Mesodermal cell (in vitro differentiated cells): Measurements from ENCODE around the gene FHIT.

Experiments
- H3K27ac ChIP-seq: 2 replicates; pipeline ENCODE4 v1.7.0; 2013; ENCODE audit warnings: mild to moderate bottlenecking, low read depth, low read length, moderate library complexity; ENCODE audit not compliant: severe bottlenecking
- H3K36me3 ChIP-seq: 2 replicates; pipeline ENCODE4 v1.7.1; 2013; ENCODE audit warnings: mild to moderate bottlenecking, low read length, moderate library complexity; ENCODE audit not compliant: control insufficient read depth, insufficient read depth
- H3K4me1 ChIP-seq: one replicate; pipeline ENCODE4 v1.7.1; 2013; ENCODE audit warnings: mild to moderate bottlenecking, low read length; ENCODE audit not compliant: insufficient read depth, control insufficient read depth, poor library complexity, severe bottlenecking
- H3K4me3 ChIP-seq: 2 replicates; pipeline ENCODE4 v1.7.0; 2013; ENCODE audit warnings: low read length, control low read depth, mild to moderate bottlenecking; ENCODE audit not compliant: insufficient read depth, poor library complexity, severe bottlenecking; ENCODE audit errors: extremely low read depth
- H3K9me3 ChIP-seq: 2 replicates; pipeline ENCODE4 v1.7.1; 2013; ENCODE audit warnings: mild to moderate bottlenecking, low read length, moderate library complexity; ENCODE audit not compliant: control insufficient read depth
- WGBS, 2 experiments: methylation state at CpG; one replicate each; pipeline ENCODE4 v1.1.5; 2013; ENCODE audit warnings: missing lambda C conversion rate in 2 of 2; ENCODE audit not compliant: insufficient coverage in 2 of 2; 5-methylcytosine and 5-hydroxymethylcytosine counted together

The FHIT gene

DNA sequence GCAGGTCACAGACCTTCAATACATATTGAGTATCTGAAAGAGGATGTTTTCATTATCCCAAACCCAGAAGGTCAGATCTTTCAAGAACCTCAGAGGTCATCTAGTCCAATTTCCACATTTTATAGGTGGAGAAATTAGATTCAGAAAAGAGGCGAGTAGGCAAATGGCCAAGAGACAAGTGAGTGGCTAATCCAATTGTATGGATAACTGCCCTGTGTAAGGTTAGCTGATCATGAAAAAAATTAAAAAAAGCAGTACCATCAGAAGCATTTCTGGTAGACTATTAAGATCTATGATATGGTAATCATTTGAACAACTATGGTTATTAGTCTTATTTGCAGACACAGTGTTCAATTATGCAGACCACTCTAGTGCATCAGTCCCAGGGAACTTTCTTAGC, 1540.7 kb downstream of the FHIT start:
- 100% methylated on average over 1 of the region's 1 CpG; no CpG with 5 or more reads in 1 of the 2 experiments for WGBS, 2 experiments
- Histone ChIP-seq H3K27ac (no peak overlapping the region), H3K36me3 (no peaks in the 10 kb centered on the region), H3K4me1 (no peaks in the 10 kb centered on the region), H3K9me3 (peaks cover 4% of the 10 kb centered on the region), H3K4me3 (no peak overlapping the region)

DNA sequence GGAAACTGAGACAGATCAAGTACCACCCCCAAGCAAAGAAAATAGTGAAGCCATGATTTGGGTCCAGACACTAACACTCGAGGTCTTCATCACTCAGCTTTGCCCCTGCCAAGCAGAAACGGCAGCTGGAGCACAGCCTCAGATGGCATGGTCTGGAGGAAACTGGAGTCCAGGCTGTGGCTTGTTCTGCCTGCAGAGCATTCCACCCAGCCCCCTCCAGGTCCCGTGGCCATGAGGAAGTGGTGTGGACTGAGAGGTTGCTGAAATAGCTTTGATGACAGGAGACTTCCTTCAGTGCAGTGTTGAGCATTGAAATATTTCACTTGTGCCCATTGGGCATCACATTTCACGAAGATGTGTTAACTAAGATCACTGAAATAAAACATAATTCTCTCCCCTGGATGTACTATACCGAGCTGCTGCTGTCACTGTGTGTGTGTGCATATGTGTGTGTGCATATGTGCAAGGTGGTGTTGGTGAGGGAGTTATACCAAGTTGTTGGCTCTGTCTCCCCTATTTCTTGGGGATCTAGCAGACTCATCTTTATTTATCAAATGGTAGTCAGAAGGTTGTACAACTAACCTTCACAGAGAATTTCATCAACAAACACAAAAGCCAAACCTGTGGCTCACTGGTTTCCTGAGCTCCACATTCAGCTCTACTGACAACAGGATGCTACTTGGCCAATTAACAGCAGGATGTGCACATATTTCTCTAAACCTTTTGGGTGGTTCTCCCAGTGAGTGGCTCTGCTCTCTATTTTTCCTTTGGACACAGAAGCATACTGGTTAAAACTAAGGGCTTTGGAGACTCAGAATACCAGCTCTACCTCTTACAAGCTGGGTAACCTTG, 1541.3 kb downstream of the FHIT start:
- 84 to 100% methylated on average over 1 to 3 of the region's 5 CpGs for WGBS, 2 experiments

DNA sequence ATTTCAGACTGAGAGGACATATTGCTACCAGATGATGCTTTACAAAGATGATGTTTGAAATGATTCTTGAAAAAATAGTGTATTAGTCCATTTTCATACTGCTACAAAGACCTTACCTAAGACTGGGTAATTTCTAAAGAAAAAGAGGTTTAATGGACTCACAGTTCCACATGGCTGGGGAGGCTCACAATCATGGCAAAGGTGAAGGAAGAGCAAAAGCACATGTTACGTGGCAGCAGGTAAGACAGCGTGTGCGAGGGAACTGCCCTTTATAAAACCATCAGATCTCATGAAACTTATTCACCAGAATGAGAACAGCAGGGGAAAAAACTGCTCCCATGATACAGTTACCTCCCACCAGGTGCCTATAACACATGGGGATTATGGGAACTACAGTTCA, 1543.0 kb downstream of the FHIT start:
- H3K9me3 ChIP-seq, result peaks cover 4% of the 10 kb centered on the region
- no peak overlapping the region for H3K4me3 ChIP-seq
- 100% methylated on average over 1 of the region's 3 CpGs; no CpG with 5 or more reads in 1 of the 2 experiments for WGBS, 2 experiments
- no peaks in the 10 kb centered on the region for H3K4me1 ChIP-seq
- no peaks in the 10 kb centered on the region for H3K36me3 ChIP-seq
- no peak overlapping the region for H3K27ac ChIP-seq

More for the DNA sequence above, 1541.3 kb downstream of the FHIT start:
- Histone ChIP-seq H3K4me1 (no peaks in the 10 kb centered on the region), H3K4me3 (no peak overlapping the region), H3K9me3 (peaks cover 4% of the 10 kb centered on the region), H3K27ac (no peak overlapping the region), H3K36me3 (no peaks in the 10 kb centered on the region)

DNA sequence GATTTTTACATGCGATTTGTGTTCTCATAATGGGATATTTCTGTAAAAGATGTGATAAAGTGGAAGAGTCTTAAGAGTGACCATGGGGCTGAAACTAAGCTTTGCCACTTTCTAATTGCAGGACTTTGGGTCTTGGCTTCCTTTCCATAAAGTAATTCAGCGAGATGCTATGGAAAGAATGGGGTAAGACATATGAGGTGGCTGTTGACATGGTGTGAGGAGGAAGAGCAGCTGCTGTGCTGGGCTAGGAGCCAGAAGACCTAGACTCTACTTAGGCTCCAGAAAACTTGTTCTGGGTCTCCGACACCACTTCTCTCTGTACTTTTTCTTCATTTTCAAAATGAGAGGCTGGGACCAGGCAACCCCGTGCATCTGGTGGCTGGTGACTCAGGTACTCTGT, 1547.0 kb downstream of the FHIT start:
- 76 to 100% methylated on average over 1 to 3 of the region's 4 CpGs for WGBS, 2 experiments
- Histone ChIP-seq H3K27ac (no peak overlapping the region), H3K4me1 (no peaks in the 10 kb centered on the region)

DNA sequence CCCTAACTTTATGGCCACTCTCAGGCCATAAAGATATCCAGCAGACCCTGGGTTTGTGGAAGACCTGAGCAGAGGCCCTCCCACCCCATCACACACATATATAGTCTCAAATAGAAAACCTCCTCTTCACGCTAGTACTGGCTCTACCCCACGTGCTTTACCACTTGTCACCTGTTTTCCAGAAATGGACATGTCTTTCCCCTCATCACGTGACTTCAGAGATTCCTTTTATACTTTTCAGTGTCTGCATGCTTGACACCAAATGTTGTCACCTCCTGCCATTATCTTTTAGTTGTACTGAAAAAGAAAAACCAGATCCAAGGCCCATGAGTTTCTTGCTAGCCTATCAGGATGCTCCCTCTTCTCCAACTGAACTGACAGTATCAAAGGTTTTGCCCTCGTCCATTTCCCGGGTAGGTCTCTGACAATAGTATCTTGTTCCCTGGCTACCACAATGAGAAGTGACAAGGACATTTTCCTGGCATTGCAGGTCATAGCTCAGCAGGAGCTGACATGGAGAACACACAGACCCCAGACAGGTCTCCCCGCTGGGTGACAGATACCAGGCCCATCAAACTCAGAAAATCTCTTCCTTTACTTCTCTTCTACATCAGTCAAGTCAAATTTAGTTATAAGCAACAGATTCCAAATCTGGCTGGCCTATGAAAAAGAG, 1551.5 kb downstream of the FHIT start:
- Histone ChIP-seq H3K4me1 (no peaks in the 10 kb centered on the region), H3K9me3 (no peaks in the 10 kb centered on the region), H3K36me3 (no peaks in the 10 kb centered on the region), H3K4me3 (no peak overlapping the region), H3K27ac (no peak overlapping the region)
- 71 to 93% methylated on average over 5 to 6 of the region's 6 CpGs for WGBS, 2 experiments

More for the DNA sequence above, 1547.0 kb downstream of the FHIT start:
- Histone ChIP-seq H3K4me3 (no peak overlapping the region), H3K9me3 (no peaks in the 10 kb centered on the region), H3K36me3 (no peaks in the 10 kb centered on the region)
